Measurements from ENCODE around the gene SLC22A1. TPM values are rescaled to one million over a fixed set of nuclear protein-coding genes. Genes with fewer than 3 reads are reported as not detected.

SLC22A1 gene
- total and polyA plus RNA-seq, 2 of the 8 experiments (the other 6 are each of a cell fraction or from before 2014, with no cell fraction given): 0.12 to 0.45 TPM

DNA sequence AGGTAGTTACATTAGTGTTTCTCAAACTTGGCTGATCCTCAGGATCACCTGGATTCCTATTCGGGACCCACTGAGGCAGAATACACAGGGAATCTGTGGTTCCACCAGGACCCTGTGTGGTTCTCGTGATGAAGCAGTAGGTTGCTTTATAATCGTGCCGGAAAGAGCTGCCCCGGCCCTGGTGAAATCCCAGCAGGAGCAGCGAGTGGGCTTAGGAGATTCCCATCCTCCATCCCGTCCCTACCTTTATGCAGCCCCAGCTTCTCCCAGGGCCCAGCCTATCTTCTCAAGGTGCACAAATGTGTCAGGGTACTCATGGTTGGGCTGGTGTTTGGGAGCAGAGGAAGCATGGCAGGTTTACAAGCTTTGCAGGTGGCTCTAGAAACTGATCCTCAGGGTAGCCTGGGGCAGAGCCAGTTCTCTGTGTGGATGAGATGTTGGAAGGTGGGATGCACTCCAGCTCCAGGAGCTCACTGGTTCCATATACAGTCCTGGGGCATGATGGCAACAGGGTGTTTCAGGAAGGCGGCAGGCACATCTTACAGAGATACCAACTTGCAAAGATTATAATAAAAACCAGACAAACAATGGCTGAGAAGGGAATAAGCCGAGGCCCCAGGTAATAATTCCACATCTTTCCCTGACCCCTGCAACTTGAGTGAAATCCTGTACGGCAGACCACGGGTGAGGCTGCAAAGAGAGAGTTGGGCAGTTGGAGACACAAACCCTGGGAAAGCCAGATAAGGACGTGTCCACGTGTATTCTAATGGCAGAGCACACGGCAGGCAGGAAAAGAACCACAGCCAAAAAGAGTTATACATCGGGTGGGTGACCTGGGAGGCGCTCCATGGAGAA, 5.9 kb downstream of the SLC22A1 start:
- Histone ChIP-seq H2AFZ (ENCODE audit: low read length) (no peak overlapping the region), H3K14ac (ENCODE audit: insufficient read length) (no peak overlapping the region), H3K23ac (ENCODE audit: insufficient read length) (no peak overlapping the region), H2AK5ac (ENCODE audit: low read depth, low read length) (no peak overlapping the region), H3K79me2 (ENCODE audit: control insufficient read depth in 1 of 2, insufficient read depth in 2 of 2, low read length in 2 of 2) (no peaks in the 10 kb centered on the region), H3K9ac (replicated peaks in 1 of 4; ENCODE audit: extremely low read depth in 1 of 4, low read depth in 3 of 4, low read length in 3 of 4) (no peak overlapping the region), H3K27ac (ENCODE audit: low read depth, low read length) (no peak overlapping the region), H4K20me1 (replicated peaks in 1 of 2; ENCODE audit: control insufficient read depth in 1 of 2, insufficient read depth in 2 of 2, low read length in 2 of 2) (no peaks in the 10 kb centered on the region), H2BK15ac (ENCODE audit: low read length) (no peak overlapping the region), H4K8ac (ENCODE audit: extremely low read depth, insufficient read depth, low read length) (no peak overlapping the region), H4K5ac (ENCODE audit: insufficient read length, low read depth, low read length) (no peak overlapping the region), H3K56ac (replicated peaks; ENCODE audit: insufficient read length, low read depth, low read length) (no peak overlapping the region), H3K79me1 (ENCODE audit: low read depth, low read length) (no peaks in the 10 kb centered on the region), H2BK5ac (ENCODE audit: low read depth, low read length) (no peak overlapping the region), H3K4me1 (replicated peaks in 1 of 4; ENCODE audit: control insufficient read depth in 3 of 4, insufficient read depth in 4 of 4, low read length in 3 of 4) (peaks cover 3 to 9% (median 8%) of the 10 kb centered on the region in 4 experiments), H3K27me3 (replicated peaks in 1 of 4; ENCODE audit: control insufficient read depth in 3 of 4, extremely low read depth in 1 of 4, insufficient read depth in 3 of 4, low read length in 3 of 4) (no peaks in the 10 kb centered on the region), H2BK120ac (replicated peaks; ENCODE audit: low read depth, low read length) (no peak overlapping the region), H3K23me2 (ENCODE audit: low read depth, low read length) (no peaks in the 10 kb centered on the region), H2BK20ac (ENCODE audit: low read length) (no peak overlapping the region), H3K36me3 (ENCODE audit: control insufficient read depth in 2 of 4, insufficient read depth in 4 of 4, low read length in 3 of 4) (no peaks in the 10 kb centered on the region), H3K4me3 (ENCODE audit: extremely low read depth in 1 of 4, insufficient read depth in 2 of 4, low read depth in 3 of 4, low read length in 4 of 4) (no peak overlapping the region), H3K4ac (replicated peaks; ENCODE audit: insufficient read length, low read depth, low read length) (no peak overlapping the region), H3K4me2 (ENCODE audit: insufficient read depth in 1 of 2, low read depth in 2 of 2, low read length in 2 of 2) (no peak overlapping the region), H3K18ac (ENCODE audit: extremely low read depth, low read length) (no peak overlapping the region), H2BK12ac (ENCODE audit: low read depth, low read length) (no peak overlapping the region), H3K9me3 (ENCODE audit: insufficient read depth in 2 of 2, low read depth in 1 of 2, low read length in 1 of 2) (no peaks in the 10 kb centered on the region), H4K91ac (replicated peaks; ENCODE audit: insufficient read length, low read length) (no peak overlapping the region)
- WGBS, 2 experiments (ENCODE audit: extremely low coverage in 1 of 2, insufficient coverage in 1 of 2, insufficient read length in 1 of 2, insufficient replicate concordance in 2 of 2, low coverage in 1 of 2, low lambda C conversion rate in 2 of 2, missing lambda C conversion rate in 1 of 2): 94% methylated on average over 16 of the region's 16 CpGs; no CpG with 5 or more reads in 1 of the 2 experiments
- FAIRE-seq (no peak), DNase-seq (ENCODE audit: low read depth in 1 of 2, low spot score in 2 of 2) (no peak)
- ChIA-PET POLR2A (ENCODE audit: partially characterized antibody) (no interaction called here), CTCF (ENCODE audit: partially characterized antibody) (interaction anchor here (0.6 to 3.4 kb wide), 7 partner anchors 7 to 328 kb away, joined by 3 to 17 read pairs (median 3); no protein-coding TSS in a partner anchor)
- no peak for TF ChIP-seq BRCA1 (IDR thresholded peaks at IDR 0.05; ENCODE audit: low read depth, low read length)
- no peak for TF ChIP-seq SIN3A (conservative IDR thresholded peaks at IDR 0.05 in 1 of 2, IDR thresholded peaks at IDR 0.05 in 1 of 2; ENCODE audit: low read depth in 1 of 2, low read length in 2 of 2)
- no peak for TF ChIP-seq SAP30 (IDR thresholded peaks at IDR 0.05; ENCODE audit: insufficient read depth, insufficient replicate concordance, low read length)
- TF ChIP-seq CBX8 (IDR thresholded peaks at IDR 0.05; ENCODE audit: borderline replicate concordance, low read depth, low read length): no peak
- TF ChIP-seq ATF2 (IDR thresholded peaks at IDR 0.05; ENCODE audit: low read length): no peak
- TF ChIP-seq TBP (IDR thresholded peaks at IDR 0.05; ENCODE audit: low read depth, low read length): no peak
- TF ChIP-seq RNF2 (IDR thresholded peaks at IDR 0.05; ENCODE audit: borderline replicate concordance, low read depth, low read length, missing control alignments, poor library complexity, severe bottlenecking): no peak
- no peak for TF ChIP-seq ASH2L (IDR thresholded peaks at IDR 0.05; ENCODE audit: low read length)
- TF ChIP-seq POU5F1 (IDR thresholded peaks at IDR 0.05; ENCODE audit: low read depth, low read length): no peak
- no peak for TF ChIP-seq TEAD4 (IDR thresholded peaks at IDR 0.05; ENCODE audit: low read depth, low read length)
